Nephron (organoid): ENCODE data around the gene LGALS14.

Source experiments
- H3K27ac Mint-ChIP-seq, 3 experiments: 2 replicates each; pipeline ENCODE4 v1.8.0; 2020; ENCODE audit warnings: mixed read lengths in 3 of 3, mild to moderate bottlenecking in 2 of 3, moderate library complexity in 1 of 3
- H3K27me3 Mint-ChIP-seq: 2 replicates; pipeline ENCODE4 v1.8.0; 2021; ENCODE audit warnings: low read depth, mild to moderate bottlenecking, moderate library complexity, mixed read lengths
- H3K36me3 Mint-ChIP-seq: 2 replicates; pipeline ENCODE4 v1.8.0; 2020; ENCODE audit warnings: low read depth, mixed read lengths
- H3K4me1 Mint-ChIP-seq: 2 replicates; pipeline ENCODE4 v1.8.0; 2020; ENCODE audit warnings: mixed read lengths
- H3K4me3 Mint-ChIP-seq, 3 experiments: 2 replicates each; pipeline ENCODE4 v1.8.0; 2020; ENCODE audit warnings: mild to moderate bottlenecking in 3 of 3, mixed read lengths in 3 of 3, moderate library complexity in 2 of 3
- H3K9me3 Mint-ChIP-seq: 2 replicates; pipeline ENCODE4 v1.8.0; 2020; ENCODE audit warnings: mixed read lengths
- TF ChIP-seq, protein P1 (sequence below), 3 experiments: fragments of 200-600 bp; sonication (generic); IDR thresholded peaks; one replicate each; pipeline ENCODE4 v1.5.0; 2021; ENCODE audit warnings: antibody characterized with exemption in 3 of 3; ENCODE audit not compliant: unreplicated experiment in 3 of 3

LGALS14 gene

DNA sequence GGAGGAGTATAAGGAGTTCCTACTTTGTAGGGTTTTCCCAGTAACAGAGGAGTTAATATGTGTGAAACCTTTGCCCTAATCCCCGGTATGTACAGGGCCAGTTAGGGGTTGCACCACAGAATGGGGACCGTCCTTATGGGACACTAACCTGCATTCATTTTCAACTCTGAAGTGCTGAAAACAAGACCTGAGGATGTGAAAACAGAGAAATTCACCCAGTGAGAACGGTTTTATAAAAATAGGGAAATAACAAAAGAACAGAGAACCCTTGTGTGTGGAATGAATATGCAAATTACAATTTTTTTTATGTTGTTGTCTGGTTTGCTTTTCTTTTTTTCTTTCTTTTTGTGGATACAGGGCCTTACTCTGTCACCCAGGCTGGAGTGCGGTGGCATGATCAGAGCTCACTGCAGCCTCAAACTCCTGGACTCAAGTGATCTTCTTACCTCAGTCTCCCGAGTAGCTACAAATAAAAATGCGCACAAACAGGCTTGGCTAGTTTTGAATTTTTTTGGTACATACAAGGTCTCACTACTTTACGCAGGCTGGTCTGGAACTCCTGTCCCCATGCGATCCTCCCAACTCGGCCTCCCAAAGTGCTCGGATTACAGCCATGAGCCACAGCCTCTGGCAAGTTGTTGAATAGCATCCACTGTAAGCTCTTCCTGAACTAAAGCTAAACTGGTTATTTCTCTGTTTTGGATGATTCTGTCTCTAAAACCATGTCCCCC lies 23.0 kb downstream of the LGALS14 start:
- Mint-ChIP-seq H3K27me3 (peaks cover 20% of the 10 kb centered on the region), H3K4me1 (no peaks in the 10 kb centered on the region), H3K9me3 (no peaks in the 10 kb centered on the region), H3K27ac (no peak overlapping the region), H3K36me3 (no peaks in the 10 kb centered on the region), H3K4me3 (no peak overlapping the region)
- TF ChIP-seq, protein P1, sequence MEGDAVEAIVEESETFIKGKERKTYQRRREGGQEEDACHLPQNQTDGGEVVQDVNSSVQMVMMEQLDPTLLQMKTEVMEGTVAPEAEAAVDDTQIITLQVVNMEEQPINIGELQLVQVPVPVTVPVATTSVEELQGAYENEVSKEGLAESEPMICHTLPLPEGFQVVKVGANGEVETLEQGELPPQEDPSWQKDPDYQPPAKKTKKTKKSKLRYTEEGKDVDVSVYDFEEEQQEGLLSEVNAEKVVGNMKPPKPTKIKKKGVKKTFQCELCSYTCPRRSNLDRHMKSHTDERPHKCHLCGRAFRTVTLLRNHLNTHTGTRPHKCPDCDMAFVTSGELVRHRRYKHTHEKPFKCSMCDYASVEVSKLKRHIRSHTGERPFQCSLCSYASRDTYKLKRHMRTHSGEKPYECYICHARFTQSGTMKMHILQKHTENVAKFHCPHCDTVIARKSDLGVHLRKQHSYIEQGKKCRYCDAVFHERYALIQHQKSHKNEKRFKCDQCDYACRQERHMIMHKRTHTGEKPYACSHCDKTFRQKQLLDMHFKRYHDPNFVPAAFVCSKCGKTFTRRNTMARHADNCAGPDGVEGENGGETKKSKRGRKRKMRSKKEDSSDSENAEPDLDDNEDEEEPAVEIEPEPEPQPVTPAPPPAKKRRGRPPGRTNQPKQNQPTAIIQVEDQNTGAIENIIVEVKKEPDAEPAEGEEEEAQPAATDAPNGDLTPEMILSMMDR (IDR thresholded peaks at IDR 0.05; ENCODE audit: unreplicated experiment in 3 of 3): no peak

DNA sequence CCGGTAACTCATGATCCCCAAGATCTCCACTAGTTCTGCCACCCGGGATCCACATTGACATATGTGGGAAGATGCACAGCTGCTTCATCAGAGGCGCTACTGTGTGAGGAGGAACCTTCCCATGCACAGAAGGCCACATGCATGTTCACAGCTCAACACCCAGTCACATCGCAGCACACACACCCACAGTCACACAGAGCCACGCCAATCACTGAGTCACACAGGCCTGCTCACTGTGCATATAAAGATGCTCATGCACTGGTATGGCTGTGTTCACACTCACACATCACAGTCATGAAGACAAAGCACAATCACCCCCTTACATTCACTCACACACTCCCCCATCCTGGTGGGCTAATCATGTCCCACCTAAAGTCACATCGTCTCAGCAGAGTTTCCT lies 23.8 kb downstream of the LGALS14 start:
- TF ChIP-seq, protein P1 (IDR thresholded peaks at IDR 0.05; ENCODE audit: unreplicated experiment in 3 of 3): no peak
- peaks cover 20% of the 10 kb centered on the region for H3K27me3 Mint-ChIP-seq
- no peak overlapping the region for H3K4me3 Mint-ChIP-seq
- H3K9me3 Mint-ChIP-seq: no peaks in the 10 kb centered on the region
- no peak overlapping the region for H3K27ac Mint-ChIP-seq
- no peaks in the 10 kb centered on the region for H3K4me1 Mint-ChIP-seq
- H3K36me3 Mint-ChIP-seq: no peaks in the 10 kb centered on the region

DNA sequence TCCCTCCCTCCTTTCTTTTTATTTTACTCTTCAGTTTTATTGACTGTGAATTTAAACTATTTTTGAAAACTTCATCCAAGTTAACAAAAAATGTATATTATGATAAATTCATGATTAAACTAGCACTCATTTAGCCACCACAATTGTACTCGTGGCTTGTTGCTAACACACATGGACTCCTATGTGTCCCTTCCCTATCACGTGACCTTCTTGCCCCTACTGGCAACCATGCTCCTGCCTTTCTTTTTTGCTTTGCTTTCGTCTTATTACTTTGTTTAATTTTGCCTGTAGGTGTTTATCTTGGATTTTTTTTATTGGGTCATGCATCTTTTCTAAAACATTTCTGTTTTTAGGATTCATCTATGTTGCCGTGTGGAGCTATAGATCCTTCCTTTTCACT lies 25.3 kb downstream of the LGALS14 start:
- TF ChIP-seq, protein P1 (IDR thresholded peaks at IDR 0.05; ENCODE audit: unreplicated experiment in 3 of 3): no peak
- peaks cover 11% of the 10 kb centered on the region for H3K27me3 Mint-ChIP-seq
- H3K36me3 Mint-ChIP-seq: no peaks in the 10 kb centered on the region
- H3K27ac Mint-ChIP-seq: no peak overlapping the region
- no peaks in the 10 kb centered on the region for H3K9me3 Mint-ChIP-seq
- no peaks in the 10 kb centered on the region for H3K4me1 Mint-ChIP-seq
- no peak overlapping the region for H3K4me3 Mint-ChIP-seq

DNA sequence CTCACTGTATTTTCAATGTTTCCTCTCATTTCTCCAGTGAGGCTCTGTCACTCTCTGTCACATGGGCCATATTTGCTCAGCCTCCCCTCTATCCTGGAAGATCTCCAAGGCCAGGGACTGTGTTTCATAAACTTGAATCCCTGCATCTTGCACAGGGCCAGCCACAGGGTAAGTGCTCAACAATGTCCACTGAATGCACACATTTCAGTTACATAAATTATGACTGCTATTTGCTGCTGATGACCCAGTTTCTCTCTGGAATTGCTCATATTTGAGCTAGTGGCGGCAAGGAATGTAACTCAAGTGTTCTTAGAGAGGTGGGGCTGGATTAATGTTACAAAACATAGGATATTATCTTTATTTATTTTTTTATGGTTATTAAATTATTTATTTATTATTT lies 27.4 kb downstream of the LGALS14 start:
- H3K4me1 Mint-ChIP-seq: no peaks in the 10 kb centered on the region
- H3K27me3 Mint-ChIP-seq: peaks cover 6% of the 10 kb centered on the region
- H3K9me3 Mint-ChIP-seq: no peaks in the 10 kb centered on the region
- TF ChIP-seq, protein P1 (IDR thresholded peaks at IDR 0.05; ENCODE audit: unreplicated experiment in 3 of 3): no peak
- no peak overlapping the region for H3K27ac Mint-ChIP-seq
- no peak overlapping the region for H3K4me3 Mint-ChIP-seq
- H3K36me3 Mint-ChIP-seq: no peaks in the 10 kb centered on the region

DNA sequence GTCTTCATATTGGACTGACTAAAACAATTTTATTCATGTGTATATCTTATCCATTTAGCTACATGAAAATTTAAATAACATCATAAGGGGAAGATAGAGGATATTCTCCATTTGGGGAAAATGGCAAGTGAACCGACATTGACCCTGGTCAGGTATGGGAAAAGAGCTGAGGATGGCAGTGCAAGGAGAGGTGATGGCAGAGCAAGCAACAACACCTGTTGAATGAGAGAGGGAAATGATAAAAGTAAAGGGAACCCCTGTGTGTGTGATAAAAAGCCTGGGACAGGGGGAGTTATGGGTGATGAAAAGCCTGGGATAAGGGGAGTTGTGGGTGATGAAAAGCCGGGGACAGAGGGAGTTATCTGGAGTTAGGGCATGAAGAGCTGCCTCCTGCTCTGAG lies 29.6 kb downstream of the LGALS14 start:
- Mint-ChIP-seq H3K4me1 (no peaks in the 10 kb centered on the region), H3K27me3 (peaks cover 5% of the 10 kb centered on the region), H3K36me3 (no peaks in the 10 kb centered on the region), H3K27ac (no peak overlapping the region), H3K4me3 (no peak overlapping the region), H3K9me3 (no peaks in the 10 kb centered on the region)
- TF ChIP-seq, protein P1 (IDR thresholded peaks at IDR 0.05; ENCODE audit: unreplicated experiment in 3 of 3): no peak

DNA sequence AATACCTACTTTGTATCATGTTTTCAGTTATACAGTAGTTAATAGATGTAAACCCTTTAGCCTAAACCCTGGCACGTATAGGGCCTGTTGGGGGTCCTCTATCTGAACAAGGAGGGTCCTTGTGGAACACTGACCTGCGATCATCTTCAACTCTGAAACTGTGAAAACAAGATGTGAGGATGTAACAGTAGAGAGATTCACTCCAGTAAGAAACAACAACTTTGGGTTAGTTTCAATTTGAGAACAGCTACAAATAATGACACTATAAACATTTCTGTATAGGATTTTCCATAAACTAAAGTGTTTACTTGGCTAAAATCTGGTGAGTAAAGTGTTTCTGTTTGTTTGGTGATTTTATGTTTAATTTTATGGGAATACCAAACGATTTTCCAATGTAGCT lies 31.4 kb downstream of the LGALS14 start:
- Mint-ChIP-seq H3K4me3 (no peak overlapping the region), H3K27me3 (peaks cover 7% of the 10 kb centered on the region), H3K27ac (no peak overlapping the region), H3K36me3 (no peaks in the 10 kb centered on the region), H3K4me1 (no peaks in the 10 kb centered on the region), H3K9me3 (no peaks in the 10 kb centered on the region)
- TF ChIP-seq, protein P1 (IDR thresholded peaks at IDR 0.05; ENCODE audit: unreplicated experiment in 3 of 3): no peak
